H1 (cell line): ENCODE results near the gene FOXO4. TPM values are rescaled to one million over a fixed set of nuclear protein-coding genes. Genes with fewer than 3 reads are reported as not detected.

Experiments
- ATF2 ChIP-seq: IDR thresholded peaks from 2 replicates; pipeline ENCODE4 v1.6.1; 2012; ENCODE audit warnings: low read length, inconsistent platforms
- CBX8 ChIP-seq: fragments of 300-800, 300-1000 bp; sonication (generic); IDR thresholded peaks from 2 replicates; pipeline ENCODE4 v1.7.1; 2016; ENCODE audit warnings: low read depth, low read length, borderline replicate concordance
- CTCF ChIP-seq, 3 experiments: IDR thresholded peaks; 1 replicate in 2 of 3; 2 replicates in 1 of 3; pipeline versions ENCODE4 v1.5.1 to v1.6.1; 2011; ENCODE audit warnings: low read length in 3 of 3, mild to moderate bottlenecking in 3 of 3, inconsistent platforms in 2 of 3, low read depth in 1 of 3, moderate library complexity in 1 of 3; ENCODE audit not compliant: insufficient read depth in 1 of 3; ENCODE audit errors: control extremely low read depth in 1 of 3
- HDAC2 ChIP-seq, 2 experiments: fragments of 300-600 bp in 1 of 2; sonication (generic) in 1 of 2; IDR thresholded peaks; 2 replicates each; pipeline ENCODE4 v1.6.1; 2011 to 2012; ENCODE audit warnings: low read depth in 2 of 2, low read length in 2 of 2, mild to moderate bottlenecking in 2 of 2, moderate library complexity in 2 of 2, borderline replicate concordance in 1 of 2, inconsistent platforms in 1 of 2
- HDAC6 ChIP-seq: IDR thresholded peaks from one replicate; pipeline ENCODE4 v1.7.1; 2012; ENCODE audit warnings: low read depth, mild to moderate bottlenecking, inconsistent platforms, low read length, moderate library complexity
- POLR2AphosphoS5 ChIP-seq: IDR thresholded peaks from 2 replicates; pipeline ENCODE4 v1.6.1; 2011; ENCODE audit warnings: low read depth, low read length
- polyA plus RNA-seq, 7 experiments: library from polyadenylated mRNA; depleted of rRNA in 3 of 7; stranded (reverse) in 5 of 7; unstranded in 2 of 7; fragments of >200 nt in 5 of 7; fragments of 200-250 nt in 2 of 7; gene quantifications; 1 replicate in 5 of 7; 2 replicates in 1 of 7; 4 replicates in 1 of 7; pipeline versions ENCODE4 v1.2.1 to v1.2.3, GENCODE V29; 2011 to 2013; ENCODE audit warnings: missing spikeins in 2 of 7, mixed read lengths in 2 of 7
- total RNA-seq: library from RNA; stranded (reverse); fragmentation: NEBNext Ultra II Directional; extraction: Animal tissue kit (Norgen Biotek cat#: 25700); gene quantifications from 2 replicates; pipeline ENCODE4 v1.2.1, GENCODE V29; 2021
- TF ChIP-seq, protein P1 (sequence below): IDR thresholded peaks from 2 replicates; pipeline ENCODE4 v1.6.1; 2011; ENCODE audit warnings: low read length, improper control_type of control experiment

The FOXO4 gene
- total and polyA plus RNA-seq, 2 of the 8 experiments (the other 6 are each of a cell fraction or from before 2014, with no cell fraction given), result 12.3 to 57.4 TPM

- peak; percentile 82 to 89 (median 85) for TF ChIP-seq CTCF (IDR thresholded peaks at IDR 0.05; ENCODE audit: control extremely low read depth in 1 of 3, insufficient read depth in 1 of 3, low read depth in 1 of 3, low read length in 3 of 3)
- TF ChIP-seq, protein P1, sequence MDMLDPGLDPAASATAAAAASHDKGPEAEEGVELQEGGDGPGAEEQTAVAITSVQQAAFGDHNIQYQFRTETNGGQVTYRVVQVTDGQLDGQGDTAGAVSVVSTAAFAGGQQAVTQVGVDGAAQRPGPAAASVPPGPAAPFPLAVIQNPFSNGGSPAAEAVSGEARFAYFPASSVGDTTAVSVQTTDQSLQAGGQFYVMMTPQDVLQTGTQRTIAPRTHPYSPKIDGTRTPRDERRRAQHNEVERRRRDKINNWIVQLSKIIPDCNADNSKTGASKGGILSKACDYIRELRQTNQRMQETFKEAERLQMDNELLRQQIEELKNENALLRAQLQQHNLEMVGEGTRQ, result no peak
- no peak for TF ChIP-seq CBX8
- TF ChIP-seq HDAC2 (IDR thresholded peaks at IDR 0.05; ENCODE audit: borderline replicate concordance in 1 of 2, low read depth in 2 of 2, low read length in 2 of 2), result no peak
- no peak for TF ChIP-seq ATF2
- TF ChIP-seq HDAC6, result no peak
- TF ChIP-seq POLR2AphosphoS5, result no peak
These were observed 33.5 kb downstream of the FOXO4 start (continued) for GRCh38 chrX:71128915-71129765.
